WTC11 (cell line): Measurements from ENCODE around the gene PIK3C2G.

Experiments
- ATF1 ChIP-seq: sonication (generic); formaldehyde crosslinking; IDR thresholded peaks from 2 replicates; pipeline ENCODE4 v1.8.1; 2023; ENCODE audit warnings: mild to moderate bottlenecking, moderate library complexity, missing genetic modification reagents
- CTCF ChIP-seq: fragments of 200-600 bp; IDR thresholded peaks from 2 replicates; pipeline ENCODE4 v1.8.0; 2022; ENCODE audit warnings: antibody characterized with exemption
- ELF4 ChIP-seq: sonication (generic); formaldehyde crosslinking; IDR thresholded peaks from 2 replicates; pipeline ENCODE4 v1.8.1; 2022; ENCODE audit warnings: low read depth, mild to moderate bottlenecking, moderate library complexity, missing genetic modification reagents
- SMAD4 ChIP-seq: sonication (generic); formaldehyde crosslinking; IDR thresholded peaks from 2 replicates; pipeline ENCODE4 v1.8.0; 2022; ENCODE audit warnings: mild to moderate bottlenecking, missing genetic modification reagents
- ZNF396 ChIP-seq: fragments of 250-450 bp; sonication (Bioruptor Pico); IDR thresholded peaks from 2 replicates; pipeline ENCODE4 v1.8.0; 2021; ENCODE audit warnings: mild to moderate bottlenecking, moderate library complexity, borderline replicate concordance
- ZSCAN18 ChIP-seq: fragments of 250-450 bp; sonication (Bioruptor Pico); IDR thresholded peaks from 2 replicates; pipeline ENCODE4 v2.1.2; 2022; ENCODE audit warnings: mild to moderate bottlenecking, moderate library complexity
- TF ChIP-seq, protein P1 (sequence below): sonication (generic); formaldehyde crosslinking; IDR thresholded peaks from 2 replicates; pipeline ENCODE4 v1.8.1; 2022; ENCODE audit warnings: mild to moderate bottlenecking, missing genetic modification reagents, moderate library complexity, borderline replicate concordance
- TF ChIP-seq, protein P2 (sequence below): sonication (generic); formaldehyde crosslinking; IDR thresholded peaks from 2 replicates; pipeline ENCODE4 v1.8.1; 2023; ENCODE audit warnings: mild to moderate bottlenecking, missing genetic modification reagents

DNA sequence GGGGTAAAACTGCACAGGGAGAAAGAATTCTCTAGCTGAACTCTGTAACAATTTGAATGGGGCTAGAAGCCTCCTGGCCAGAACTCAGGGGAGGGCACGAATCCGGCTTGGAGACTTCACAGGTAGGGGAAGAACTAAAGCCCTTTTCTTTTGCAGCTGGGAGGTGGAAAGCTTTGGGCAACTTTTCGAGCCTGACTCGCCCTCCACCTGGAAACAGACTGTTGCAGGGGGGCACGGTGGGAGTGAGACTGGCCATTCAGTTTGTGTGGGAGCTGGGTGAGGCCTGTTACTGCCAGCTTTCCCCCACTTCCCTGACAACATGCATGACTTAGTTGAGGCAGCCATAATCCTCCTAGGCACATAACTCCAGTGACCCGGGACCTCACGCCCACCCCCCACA, 340.6 kb downstream of the PIK3C2G start:
- no peak for TF ChIP-seq ELF4 (CRISPR knock-in tag)
- TF ChIP-seq ATF1 (CRISPR knock-in tag) = no peak
- TF ChIP-seq ZNF396 (CRISPR knock-in tag) = no peak
- no peak for TF ChIP-seq CTCF
- no peak for TF ChIP-seq SMAD4 (CRISPR knock-in tag)
- no peak for TF ChIP-seq ZSCAN18 (CRISPR knock-in tag)
- TF ChIP-seq, protein P1, sequence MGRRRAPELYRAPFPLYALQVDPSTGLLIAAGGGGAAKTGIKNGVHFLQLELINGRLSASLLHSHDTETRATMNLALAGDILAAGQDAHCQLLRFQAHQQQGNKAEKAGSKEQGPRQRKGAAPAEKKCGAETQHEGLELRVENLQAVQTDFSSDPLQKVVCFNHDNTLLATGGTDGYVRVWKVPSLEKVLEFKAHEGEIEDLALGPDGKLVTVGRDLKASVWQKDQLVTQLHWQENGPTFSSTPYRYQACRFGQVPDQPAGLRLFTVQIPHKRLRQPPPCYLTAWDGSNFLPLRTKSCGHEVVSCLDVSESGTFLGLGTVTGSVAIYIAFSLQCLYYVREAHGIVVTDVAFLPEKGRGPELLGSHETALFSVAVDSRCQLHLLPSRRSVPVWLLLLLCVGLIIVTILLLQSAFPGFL (CRISPR knock-in tag) = no peak
- TF ChIP-seq, protein P2, sequence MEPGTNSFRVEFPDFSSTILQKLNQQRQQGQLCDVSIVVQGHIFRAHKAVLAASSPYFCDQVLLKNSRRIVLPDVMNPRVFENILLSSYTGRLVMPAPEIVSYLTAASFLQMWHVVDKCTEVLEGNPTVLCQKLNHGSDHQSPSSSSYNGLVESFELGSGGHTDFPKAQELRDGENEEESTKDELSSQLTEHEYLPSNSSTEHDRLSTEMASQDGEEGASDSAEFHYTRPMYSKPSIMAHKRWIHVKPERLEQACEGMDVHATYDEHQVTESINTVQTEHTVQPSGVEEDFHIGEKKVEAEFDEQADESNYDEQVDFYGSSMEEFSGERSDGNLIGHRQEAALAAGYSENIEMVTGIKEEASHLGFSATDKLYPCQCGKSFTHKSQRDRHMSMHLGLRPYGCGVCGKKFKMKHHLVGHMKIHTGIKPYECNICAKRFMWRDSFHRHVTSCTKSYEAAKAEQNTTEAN (CRISPR knock-in tag) = no peak
